Lower leg skin (tissue), 4 donors: ENCODE results near the gene GPR87. TPM values are rescaled to one million over a fixed set of nuclear protein-coding genes. Genes with fewer than 3 reads are reported as not detected.

Experiments used
- DNase-seq, 2 donors: peaks; one replicate each; pipeline ENCODE4 v3.0.0-alpha.2; 2019; ENCODE audit warnings: low spot score in 2 of 2
- H3K4me3 ChIP-seq: fragments of 200-600 bp; sonication (generic); 2 replicates; pipeline ENCODE4 v1.5.1; 2017; ENCODE audit warnings: mild to moderate bottlenecking, low read depth; ENCODE audit not compliant: poor library complexity, severe bottlenecking
- CTCF ChIP-seq, 3 donors: fragments of 450-650 bp; IDR thresholded peaks; one replicate each; pipeline ENCODE4 v1.5.1; 2016; ENCODE audit warnings: antibody characterized with exemption in 3 of 3, mild to moderate bottlenecking in 3 of 3, moderate library complexity in 2 of 3
- POLR2A ChIP-seq, 2 donors: fragments of 450-650 bp; IDR thresholded peaks; one replicate each; pipeline ENCODE4 v1.6.1; 2016 to 2017; ENCODE audit warnings: antibody characterized with exemption in 2 of 2, mild to moderate bottlenecking in 1 of 2, moderate library complexity in 1 of 2
- WGBS, 2 donors: methylation state at CpG; one replicate each; pipeline ENCODE4 v1.1.5; 2018; 5-methylcytosine and 5-hydroxymethylcytosine counted together
- intact Hi-C: fragments of 100-400 bp; cut with DNase I; formaldehyde crosslinking; loops from one replicate; pipeline ENCODE4 v1.15.0; 2023; ENCODE audit warnings: low total_unique reads
- total RNA-seq, 4 donors: library from RNA; depleted of rRNA; stranded (reverse); fragments of >200 nt; gene quantifications; one replicate each; pipeline ENCODE4 v1.1.0, GENCODE V29; 2016

GPR87 gene
- total RNA-seq, 4 donors from 2014 or later, result 24.2 to 68.5 (median 55.4) TPM

DNA sequence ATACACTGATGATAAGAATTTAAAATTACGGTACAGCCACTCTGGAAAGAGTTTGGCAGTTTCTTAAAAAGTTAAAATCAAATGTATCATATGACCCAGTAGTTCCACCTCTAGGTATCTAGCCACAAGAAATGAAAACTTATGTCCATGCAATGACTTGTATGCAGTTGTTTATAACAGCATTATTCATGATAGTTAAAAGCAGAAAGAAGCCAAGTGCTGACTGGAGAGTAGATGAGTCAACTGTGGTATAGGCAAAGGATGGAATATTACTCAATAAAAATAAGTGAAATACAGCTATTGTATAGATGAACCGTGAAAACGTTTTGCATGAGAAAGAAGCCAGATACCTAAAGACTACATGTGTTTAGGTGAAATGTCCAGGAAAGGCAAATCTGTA lies 14.8 kb downstream of the GPR87 start:
- TF ChIP-seq CTCF (IDR thresholded peaks at IDR 0.05), result no peak
- no peak for TF ChIP-seq POLR2A (IDR thresholded peaks at IDR 0.05)

DNA sequence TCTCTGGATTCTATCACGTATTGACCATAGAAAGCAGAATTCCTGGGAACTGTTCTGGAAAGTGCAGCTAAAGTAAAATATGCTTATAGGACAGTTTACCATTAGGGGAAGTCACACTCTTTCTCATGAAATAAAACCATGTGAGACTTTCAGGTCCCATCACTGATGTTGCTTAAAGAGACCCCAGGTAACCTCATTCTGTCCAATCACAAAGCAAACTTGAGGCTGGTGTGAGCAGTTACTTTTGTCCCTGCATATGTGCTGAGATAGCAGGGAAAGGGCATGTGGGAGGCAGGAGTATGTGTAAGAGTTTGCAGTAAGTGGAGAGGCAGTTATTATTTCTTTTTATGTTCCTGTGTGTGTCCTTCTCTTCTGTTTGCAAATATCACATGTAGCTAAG lies 16.1 kb downstream of the GPR87 start:
- 84 to 90% methylated on average over 1 of the region's 1 CpG for WGBS, 2 donors
- intact Hi-C loops, result no loop called here

More for the DNA sequence above, 14.8 kb downstream of the GPR87 start:
- 58 to 61% methylated on average over 3 of the region's 3 CpGs for WGBS, 2 donors
- DNase-seq, result no peak
- H3K4me3 ChIP-seq, result no peak overlapping the region
- intact Hi-C loops, result no loop called here

DNA sequence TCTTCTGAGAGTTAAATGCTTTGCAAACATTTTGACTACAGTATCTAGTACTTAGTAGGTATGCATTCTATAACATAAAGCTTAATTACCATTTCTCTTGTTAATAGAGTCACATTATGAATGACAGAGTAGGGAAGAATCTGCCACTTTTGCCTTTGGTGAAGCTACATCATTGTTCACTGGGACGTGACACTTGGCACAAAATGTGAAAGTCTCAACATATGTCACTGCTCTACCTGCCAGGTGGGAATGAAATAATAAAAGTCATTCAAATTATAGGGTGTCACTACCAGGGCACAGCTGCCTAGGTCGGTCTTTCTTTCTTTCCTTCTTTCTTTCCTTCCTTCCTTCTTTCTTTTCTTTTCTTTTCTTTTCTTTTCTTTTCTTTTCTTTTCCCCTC lies 17.6 kb downstream of the GPR87 start:
- TF ChIP-seq CTCF (IDR thresholded peaks at IDR 0.05) (no peak), POLR2A (IDR thresholded peaks at IDR 0.05) (no peak)
- WGBS, 2 donors, result 69 to 79% methylated on average over 2 of the region's 2 CpGs
- no peak overlapping the region for H3K4me3 ChIP-seq
- intact Hi-C loops, result no loop called here
- no peak for DNase-seq

More for the DNA sequence above, 16.1 kb downstream of the GPR87 start:
- TF ChIP-seq POLR2A (IDR thresholded peaks at IDR 0.05) (no peak), CTCF (IDR thresholded peaks at IDR 0.05) (no peak)
- DNase-seq, result no peak
- H3K4me3 ChIP-seq, result no peak overlapping the region

DNA sequence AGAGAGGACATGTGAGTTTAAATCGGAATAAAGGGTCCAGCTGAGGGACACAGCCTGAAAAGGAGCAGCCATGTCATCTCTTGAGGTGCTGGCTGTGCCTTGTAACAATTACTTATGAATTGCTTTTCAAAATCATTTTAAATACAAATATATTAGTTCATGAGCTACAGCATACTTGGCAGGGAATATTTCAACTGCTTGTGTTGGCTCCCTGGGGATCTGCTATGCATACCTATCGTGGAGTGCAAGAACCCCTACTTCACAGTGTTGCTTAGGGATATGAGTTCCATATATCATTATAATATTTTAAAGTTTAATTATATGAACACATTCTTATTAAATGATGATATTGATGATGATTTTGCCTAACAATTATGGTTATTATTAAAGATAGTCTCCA lies 19.2 kb downstream of the GPR87 start:
- no peak overlapping the region for H3K4me3 ChIP-seq
- DNase-seq, result no peak
- 64 to 89% methylated on average over 2 of the region's 2 CpGs for WGBS, 2 donors
- TF ChIP-seq POLR2A (IDR thresholded peaks at IDR 0.05), result no peak
- intact Hi-C loops, result no loop called here

DNA sequence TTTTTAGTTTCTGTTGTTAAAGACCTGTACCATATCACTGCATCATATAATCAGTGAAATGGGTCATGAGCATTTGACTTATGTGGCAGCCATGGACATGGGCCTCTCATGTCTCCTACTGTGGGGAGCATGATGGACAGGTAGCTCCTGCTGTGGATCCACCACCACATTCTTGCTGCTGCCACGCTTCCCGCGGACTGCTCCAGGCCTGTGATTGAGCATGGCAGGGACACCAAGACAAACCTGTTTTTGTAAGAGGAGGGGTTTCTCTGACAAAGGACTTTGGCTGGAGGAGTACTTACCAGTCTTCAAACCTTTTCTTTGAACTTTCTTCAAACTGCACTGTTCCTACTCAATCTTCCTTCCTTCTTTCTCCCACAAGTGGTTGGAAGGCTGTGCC lies 20.4 kb downstream of the GPR87 start:
- H3K4me3 ChIP-seq, result no peak overlapping the region
- 92 to 100% methylated on average over 3 of the region's 3 CpGs for WGBS, 2 donors
- DNase-seq, result no peak
- no peak for TF ChIP-seq CTCF (IDR thresholded peaks at IDR 0.05)
- no peak for TF ChIP-seq POLR2A (IDR thresholded peaks at IDR 0.05)
- intact Hi-C loops, result no loop called here

DNA sequence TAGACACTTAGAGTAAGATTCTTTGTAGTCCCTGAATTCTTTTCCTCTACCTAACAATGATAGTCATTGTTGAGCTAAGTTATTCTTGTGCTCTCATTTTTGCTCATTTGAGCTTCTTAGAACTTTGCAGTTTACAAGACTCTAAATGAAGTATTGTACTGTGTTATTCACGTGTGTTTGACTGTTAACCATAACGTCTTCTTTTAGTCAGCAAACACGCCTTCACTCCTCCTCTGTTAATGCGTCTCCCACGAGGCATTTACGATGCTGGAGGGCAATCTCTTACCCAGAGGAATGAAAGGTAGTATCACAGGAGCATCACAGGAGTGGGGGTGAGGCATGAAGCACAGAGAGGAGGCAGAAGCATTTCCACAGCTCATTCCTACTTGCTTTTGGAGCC lies 23.5 kb downstream of the GPR87 start:
- H3K4me3 ChIP-seq, result no peak overlapping the region
- TF ChIP-seq CTCF (IDR thresholded peaks at IDR 0.05) (no peak), POLR2A (IDR thresholded peaks at IDR 0.05) (no peak)
- intact Hi-C loops, result no loop called here
- no peak for DNase-seq
- 48 to 51% methylated on average over 6 of the region's 6 CpGs for WGBS, 2 donors
